Fibroblast of lung (primary cell): Measurements from ENCODE around the gene UPF1.

Experiments
- CTCF ChIP-seq, 2 donors: IDR thresholded peaks in 1 of 2; conservative IDR thresholded peaks in 1 of 2; 1 replicate in 1 of 2; 2 replicates in 1 of 2; pipeline ENCODE4 v1.5.1; 2011 to 2012; ENCODE audit warnings: low read length in 2 of 2, control low read depth in 1 of 2, inconsistent platforms in 1 of 2, low read depth in 1 of 2, mild to moderate bottlenecking in 1 of 2
- EZH2 ChIP-seq: IDR thresholded peaks from 2 replicates; pipeline ENCODE4 v1.5.1; 2012; ENCODE audit warnings: low read length, control low read depth, mild to moderate bottlenecking; ENCODE audit errors: missing control alignments

- TF ChIP-seq CTCF (conservative IDR thresholded peaks at IDR 0.05 in 1 of 2, IDR thresholded peaks at IDR 0.05 in 1 of 2; ENCODE audit: low read depth in 1 of 2, low read length in 2 of 2) (no peak), EZH2 (no peak)
Measured at GRCh38 chr19:18807861-18808331, 23.9 kb upstream of the UPF1 start.
